HG03342 (cell line): ENCODE measurements around the gene CYFIP1.

ENCODE experiments used
- ATAC-seq: cut with Tn5 transposase; IDR thresholded peaks from one replicate; pipeline ENCODE4 v1.9.1; 2021; ENCODE audit warnings: mild to moderate bottlenecking, moderate library complexity; ENCODE audit not compliant: unreplicated experiment

Gene CYFIP1

DNA sequence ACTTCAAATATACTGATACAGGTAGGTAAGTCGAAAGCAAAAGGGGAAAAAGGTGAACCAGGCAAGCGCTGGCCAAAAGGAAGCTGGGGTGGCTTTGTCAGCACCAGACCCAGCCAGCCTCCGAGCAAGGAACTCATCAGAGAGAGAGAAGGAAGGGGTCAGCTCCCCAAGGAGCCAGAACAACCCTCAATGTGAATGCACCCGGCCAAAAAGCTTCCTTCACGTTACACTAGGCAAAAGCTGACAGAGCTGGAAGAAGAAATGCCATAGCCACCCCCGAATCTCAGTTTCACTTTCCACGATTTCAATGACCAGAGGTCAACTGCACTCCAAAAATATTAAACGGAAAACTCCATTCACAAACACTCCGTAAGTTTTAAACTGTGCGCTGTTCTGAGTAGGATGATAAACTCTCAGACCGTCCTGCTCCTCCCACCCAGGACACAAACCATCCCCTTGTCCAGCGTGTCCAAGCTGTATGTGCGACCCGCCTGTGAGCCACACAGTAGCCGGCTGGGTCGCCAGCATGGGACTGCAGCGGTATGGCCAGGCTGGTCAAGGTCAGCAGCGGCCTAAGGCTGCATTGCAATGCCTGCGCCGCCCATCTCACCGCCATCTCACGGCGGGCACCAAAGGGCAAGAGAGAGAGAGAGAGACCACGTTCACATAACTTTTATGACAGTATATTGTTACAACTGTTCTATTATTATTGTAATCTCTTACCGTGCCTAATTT is 29.7 kb downstream of the CYFIP1 start:
- no peak for ATAC-seq

DNA sequence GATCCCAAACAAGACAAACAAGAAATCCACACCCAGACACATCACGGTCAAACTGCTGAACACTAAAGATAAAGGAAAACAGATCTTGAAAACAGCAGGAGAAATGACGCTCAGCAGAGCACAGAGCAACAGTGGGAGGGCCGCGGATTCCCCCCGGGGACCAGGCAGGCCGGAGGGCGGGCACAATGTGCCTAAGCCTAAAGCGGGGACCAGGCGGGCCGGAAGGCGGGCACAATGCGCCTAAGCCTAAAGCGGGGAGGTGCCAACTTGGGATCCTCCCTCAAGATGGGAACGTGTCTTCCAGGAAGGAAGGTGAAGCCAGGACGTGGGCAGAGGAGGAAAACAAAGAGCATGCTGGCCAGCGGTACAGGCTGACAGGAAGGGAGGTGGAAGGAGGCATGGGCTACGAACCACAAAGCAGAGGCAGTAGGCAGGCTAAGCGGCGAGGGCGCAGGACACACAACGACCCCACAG is 31.1 kb downstream of the CYFIP1 start:
- ATAC-seq, result peak; percentile 89

DNA sequence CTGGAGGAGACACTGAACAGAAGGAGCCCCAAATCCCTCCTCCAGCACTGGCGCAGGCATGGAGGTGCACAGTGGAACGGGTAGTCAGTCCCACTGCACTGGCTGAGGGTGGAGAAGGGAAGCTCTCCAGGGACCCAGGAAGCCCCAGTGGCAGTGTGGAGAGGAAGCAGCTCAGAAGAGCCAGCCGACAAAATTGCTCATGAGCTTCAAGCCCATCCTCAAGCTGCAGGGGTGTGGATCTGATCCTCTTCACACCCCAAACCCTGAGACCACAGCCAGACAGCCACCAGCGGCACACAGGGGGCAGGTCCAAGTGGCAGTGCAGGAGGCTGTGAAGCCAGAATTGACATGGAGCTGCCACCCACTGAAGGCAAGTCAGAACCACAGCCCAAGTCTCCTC is 32.1 kb downstream of the CYFIP1 start:
- no peak for ATAC-seq

DNA sequence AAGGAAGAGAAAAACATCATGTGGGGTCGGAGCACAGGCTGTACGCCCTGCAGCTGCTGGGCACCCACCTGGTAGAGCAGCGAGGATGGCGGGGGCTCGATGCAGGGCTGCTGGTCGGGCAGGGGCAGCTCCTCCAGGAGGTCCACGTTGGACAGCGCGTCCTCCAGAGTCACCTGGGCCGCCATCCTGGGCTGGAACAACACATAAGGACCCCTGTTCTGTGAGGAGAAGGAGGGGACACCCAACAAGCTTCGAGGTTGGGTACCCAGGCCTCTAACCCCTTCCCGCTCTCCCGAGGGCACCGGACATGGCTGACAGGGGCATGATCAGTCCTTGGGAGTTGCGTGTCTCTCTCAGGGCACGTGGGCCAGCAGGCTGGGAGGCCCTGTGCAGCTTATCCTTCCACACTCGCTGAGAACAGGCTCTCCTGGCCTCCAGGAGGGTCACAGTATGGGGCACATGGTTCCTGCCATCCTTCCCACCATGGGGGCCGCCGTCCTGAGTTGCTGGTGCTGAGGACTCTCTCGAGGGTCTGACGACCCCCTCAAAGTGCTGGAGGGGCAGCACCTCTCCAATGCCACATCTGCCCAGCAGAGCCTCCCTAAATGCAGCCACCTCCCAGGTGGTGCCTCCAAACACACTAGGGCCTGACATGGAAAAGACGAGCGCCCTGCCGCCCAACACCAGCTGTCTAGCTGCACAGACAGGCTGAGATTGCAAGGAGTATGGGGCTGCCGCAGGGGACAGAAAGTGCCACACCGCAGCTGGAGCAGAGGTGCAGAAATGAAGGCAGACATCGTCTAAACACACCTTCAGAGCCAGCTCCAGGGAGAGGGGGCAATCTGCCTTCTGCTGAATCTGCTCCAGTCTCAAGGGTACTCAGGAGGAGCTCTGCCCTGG is 32.8 kb downstream of the CYFIP1 start:
- ATAC-seq, result no peak

DNA sequence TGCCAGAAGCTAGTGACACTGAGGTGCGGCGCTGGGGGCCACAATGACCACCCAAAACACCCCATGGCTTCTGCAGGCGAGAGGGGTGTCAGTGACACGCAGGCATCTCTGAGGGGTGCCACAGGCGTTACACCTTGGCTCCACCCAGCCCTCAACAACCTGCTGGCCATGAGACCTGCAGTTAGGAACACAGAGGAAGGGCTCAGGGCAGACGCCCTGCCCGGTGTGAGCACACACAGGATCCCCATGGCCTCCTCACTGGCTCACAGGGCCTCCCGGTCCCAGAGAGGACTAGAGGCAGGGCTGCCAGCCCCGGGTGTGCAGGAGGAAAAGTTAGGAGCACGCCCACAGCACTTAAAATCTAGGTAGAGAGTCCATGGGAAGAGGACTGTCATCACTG is 35.1 kb downstream of the CYFIP1 start:
- no peak for ATAC-seq

DNA sequence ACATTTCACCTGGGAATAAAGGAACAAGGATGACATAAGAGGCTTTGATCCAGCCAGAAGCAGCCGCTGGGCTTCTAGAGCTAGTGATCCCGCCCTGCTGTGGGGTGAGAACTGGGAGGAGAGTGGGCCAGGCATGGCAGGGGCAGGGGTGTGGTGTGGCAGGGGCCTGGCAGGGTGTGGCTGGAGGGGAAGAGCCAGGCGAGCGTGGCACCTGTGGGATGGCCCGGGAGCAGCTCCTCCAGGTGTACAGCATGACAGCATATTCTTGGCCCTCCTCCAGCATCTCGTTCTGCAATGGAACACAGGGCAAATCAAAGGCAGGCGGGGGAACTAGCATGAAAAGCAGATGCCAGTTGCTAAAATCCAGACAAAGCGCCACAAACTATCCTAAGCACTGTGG is 35.5 kb downstream of the CYFIP1 start:
- ATAC-seq, result no peak

DNA sequence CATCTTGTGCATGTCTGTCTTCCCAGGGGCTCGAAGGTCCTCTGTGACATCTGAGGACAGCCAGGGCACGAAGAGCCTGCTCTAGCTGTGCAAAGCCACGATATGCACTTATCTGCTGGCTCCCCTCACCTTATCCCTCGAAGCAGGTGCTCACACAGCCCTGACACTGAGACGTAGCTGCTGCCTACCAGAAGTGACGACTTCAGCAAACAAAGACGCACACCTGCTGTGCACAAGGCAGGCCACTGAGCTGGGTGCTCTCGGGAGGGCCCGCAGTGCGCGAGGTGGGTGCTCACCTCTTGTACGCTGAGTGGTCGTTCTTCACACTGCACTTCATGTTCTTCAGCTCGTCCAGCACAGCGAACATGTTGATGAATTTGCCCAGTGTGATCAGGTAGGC is 37.3 kb downstream of the CYFIP1 start:
- no peak for ATAC-seq

DNA sequence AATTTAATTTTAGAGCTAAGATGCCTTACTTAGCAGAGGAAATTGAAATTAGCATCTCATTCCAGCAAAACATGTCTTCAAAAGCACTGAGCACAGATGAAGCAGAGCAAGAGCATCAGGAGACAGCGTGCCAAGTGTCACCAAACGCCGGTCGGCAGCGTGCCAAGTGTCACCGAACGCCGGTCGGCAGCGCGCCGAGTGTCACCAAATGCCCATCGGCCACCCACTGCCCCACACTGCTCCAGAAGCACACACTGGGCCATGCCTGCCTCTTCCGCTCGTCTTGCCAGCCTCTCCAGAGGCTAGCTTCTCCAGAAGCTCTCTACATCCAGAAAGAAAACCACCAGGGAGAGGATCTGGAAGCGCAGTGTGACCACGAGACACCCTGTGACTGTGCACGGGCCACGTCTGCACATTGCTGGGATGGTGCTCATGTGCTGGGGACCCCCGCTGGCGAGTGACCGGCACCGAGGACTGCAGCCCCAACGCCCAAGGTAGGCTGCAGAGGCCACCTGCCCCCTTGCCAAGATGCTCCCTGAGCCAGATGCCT is 37.8 kb downstream of the CYFIP1 start:
- no peak for ATAC-seq

DNA sequence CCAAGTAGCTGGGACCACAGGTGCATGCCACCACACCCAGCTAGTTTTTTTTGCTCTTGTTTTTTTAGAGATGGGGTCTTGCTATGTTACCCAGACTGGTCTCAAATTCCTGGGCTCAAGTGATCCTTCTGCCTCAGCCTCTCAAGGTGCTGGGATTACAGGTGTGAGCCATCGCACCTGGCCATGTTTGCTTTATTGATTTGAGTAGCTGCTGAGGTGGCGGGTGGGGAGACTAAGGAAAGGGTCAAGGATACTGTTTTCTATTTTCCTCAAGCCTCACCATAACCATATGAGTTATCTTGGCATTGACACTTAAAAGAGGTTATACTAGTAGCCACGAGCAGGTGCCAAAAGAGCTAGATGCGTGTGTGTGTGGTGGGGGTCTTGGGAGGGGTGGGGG is 39.0 kb downstream of the CYFIP1 start:
- no peak for ATAC-seq

DNA sequence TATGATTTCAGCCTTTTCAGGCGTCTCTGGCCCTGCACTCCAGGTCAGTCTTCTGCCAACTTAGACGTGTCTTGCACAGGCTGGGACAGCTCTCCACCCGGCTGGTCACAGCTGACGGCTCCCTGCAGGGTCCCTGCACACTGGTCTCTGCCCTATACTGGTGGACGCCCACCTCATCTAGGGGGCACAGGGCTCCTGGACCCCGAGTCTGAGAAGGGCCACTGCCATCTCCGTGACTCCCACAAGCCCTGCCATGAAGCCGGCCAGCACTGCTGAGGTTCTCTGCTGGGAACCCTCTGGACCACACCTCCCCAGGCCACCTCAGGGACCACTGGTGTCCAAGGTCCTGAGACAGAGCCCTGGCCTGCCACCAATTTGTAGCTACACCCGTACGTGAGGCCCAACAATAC is 40.5 kb downstream of the CYFIP1 start:
- ATAC-seq, result no peak

DNA sequence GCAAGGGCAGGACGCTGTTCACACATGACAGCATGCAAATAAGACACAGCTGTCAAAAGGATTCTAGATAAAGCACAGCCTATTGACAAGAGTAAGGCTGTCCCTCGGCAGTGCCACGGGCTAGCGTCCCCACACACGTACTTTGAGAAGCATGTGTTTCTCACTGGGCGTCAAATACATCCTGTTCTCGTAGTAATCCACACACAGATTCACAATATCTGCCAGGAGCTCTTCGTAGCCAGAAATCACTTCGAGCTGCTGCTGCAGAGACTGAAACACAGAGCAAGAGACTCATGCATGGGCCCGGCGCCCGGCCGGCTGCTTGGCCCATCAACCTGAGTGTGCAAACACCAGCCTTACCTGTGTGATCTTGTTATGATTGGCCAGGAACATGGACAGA is 41.1 kb downstream of the CYFIP1 start:
- ATAC-seq, result no peak

DNA sequence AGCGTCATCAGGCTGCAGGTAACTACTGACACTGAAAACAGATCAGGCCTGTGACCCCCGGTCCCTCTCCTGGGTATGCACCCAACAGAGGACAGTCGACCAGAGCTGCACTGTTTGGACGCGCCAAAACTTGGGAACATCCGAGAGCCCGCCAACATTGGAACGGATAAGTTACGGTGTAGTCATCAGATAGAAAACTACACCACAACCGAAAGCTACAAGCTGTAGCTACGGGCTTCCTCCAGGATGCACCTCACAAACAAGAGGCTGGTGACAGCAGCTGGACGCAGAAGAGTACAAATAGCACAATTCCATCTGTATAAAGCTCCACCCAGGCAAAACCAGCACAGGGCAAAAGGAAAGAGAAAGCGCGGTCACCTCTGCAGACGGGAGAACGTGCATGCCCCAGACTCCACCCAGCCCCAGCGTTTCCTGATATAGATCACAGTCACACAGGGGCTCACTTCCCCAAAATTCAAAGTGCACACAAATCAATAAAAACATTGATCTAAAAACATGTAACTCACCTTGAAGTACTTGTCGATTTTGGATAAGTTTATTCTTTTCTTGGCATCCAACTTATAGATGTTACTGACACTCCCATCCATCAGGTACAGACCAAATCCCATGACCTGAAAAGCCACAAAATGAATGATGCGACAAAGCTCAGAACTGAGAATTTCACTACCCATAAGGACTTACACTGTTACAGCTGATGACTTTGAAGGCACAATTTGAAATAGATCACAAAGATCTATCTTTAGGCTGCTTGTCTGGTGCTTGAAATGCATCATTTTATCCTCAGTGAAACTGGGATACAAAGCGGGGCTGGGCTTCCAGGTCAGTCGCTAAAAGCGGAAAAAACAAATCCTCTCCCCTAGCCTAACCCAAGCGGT is 43.3 kb downstream of the CYFIP1 start:
- peak; percentile 81 for ATAC-seq

DNA sequence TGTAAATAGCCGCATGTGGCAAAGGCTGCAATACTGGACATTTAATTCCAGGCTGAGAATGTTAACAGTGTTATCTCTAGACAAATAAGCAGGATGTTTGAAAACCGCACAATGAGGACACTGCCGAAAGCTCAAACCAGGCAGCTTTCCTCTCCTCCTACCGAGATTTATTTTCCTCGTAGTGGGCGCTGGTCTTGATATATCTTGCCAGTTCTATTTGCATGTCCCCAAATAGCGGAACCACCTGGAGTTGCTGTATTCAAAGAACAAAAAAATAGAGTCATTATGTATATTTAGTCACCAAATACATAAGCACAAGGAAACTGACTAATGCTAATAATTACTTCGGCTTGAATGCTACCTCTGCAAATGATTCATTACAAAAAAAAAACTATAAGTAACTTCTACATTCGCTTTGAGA is 46.5 kb downstream of the CYFIP1 start:
- ATAC-seq, result no peak

DNA sequence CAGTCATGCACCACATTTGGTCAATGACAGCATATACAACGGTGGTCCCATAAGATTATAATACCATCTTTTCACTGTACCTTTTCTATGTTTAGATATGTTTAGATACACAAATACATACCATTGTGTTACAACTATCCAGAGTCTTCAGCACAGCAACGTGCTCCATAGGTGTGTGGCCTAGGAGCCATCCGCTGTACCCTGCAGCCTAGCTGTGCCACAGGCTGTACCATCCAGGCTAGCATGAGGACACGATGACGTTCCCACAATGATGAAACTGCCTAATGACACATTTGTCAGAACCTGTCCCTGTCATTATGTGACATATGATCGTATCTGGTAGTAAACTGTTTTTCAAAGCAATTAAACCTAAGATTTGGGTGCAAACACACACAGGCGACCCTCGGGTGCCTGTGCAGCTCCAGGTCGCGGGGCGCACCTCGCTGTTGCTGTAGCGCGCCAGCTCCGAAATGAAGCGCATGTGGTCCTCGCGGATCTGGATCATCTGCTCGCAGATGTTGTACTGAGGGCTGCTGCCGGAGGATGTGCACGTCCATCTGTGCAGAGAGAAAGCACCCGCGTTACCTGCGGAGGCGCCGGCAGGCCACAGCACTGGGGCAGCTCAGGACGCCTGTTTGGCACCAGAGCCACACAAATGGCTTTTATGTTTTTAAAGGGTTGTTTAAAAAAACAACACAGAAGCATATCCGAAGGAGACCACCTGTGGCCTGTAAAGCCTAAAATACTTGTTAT is 48.2 kb downstream of the CYFIP1 start:
- no peak for ATAC-seq

DNA sequence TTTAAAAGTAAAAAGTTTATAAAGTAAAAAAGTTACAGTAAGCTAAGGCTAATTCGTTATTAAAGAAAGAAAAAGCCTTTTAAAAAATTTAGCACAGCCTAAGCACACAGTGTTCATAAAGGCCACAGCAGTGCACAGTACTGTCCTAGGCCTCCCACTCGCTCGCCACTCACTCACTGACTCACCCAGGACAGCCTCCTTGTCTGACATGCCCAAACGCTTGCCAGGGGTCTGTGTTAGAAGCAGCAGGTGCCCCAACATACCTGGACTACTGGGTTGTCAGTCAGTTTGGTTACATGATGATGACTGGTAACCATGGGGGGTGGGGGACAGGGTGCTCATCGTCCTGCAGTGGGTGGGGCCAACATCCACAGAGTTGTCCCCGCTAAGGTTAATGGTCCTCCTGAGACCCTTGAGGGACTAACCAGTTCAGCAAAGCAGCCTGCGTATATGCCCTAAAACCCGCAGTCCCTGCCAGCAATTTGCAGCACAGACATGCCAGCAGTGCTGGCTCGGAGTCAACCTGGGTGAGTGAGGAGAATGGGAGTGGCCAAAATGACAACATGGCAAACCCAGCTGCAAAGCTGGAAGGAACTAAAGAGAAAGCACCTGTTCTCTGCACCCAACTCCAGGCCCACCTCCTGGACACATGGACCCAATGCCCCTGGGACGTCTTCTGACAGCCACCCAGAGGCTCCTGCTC is 49.2 kb downstream of the CYFIP1 start:
- ATAC-seq, result no peak

DNA sequence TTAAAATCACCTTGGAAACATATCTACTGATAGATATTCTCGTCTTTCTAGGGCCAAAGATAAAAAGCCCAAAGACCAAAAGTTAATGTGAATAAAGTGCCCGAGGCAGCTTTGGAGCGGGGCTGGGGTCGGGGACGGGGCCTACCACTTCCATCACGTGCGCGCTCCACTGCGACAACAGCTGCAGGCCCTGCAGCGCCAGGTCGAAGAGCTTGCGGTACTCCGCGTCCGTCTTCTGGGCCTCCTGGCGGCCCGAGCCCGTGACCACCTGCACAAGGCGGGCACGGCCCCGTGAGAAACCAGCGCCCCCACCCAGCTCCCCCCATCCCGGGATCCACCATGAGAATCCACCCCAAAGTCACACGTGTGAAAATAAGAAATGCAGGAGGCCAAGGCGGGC is 52.4 kb downstream of the CYFIP1 start:
- ATAC-seq, result no peak

DNA sequence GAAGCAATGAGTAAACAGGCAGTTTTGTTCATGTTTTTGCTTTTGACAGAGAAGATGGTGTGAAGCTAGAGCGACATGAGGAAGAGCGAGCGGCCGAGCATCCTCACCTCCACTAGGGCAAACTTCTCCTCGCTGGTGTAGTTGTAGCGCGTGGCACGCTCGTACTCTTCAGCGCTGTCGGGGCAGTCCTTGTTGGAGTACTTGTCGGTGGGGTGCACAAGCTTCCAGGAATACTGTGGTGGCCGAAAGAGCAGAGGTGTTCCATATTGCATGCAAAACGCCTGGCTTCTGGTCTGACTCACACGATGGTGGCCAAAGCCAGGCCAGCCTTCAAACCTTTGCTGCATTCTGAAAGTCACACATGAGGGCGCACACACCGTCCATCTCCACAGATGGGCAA is 54.3 kb downstream of the CYFIP1 start:
- no peak for ATAC-seq

DNA sequence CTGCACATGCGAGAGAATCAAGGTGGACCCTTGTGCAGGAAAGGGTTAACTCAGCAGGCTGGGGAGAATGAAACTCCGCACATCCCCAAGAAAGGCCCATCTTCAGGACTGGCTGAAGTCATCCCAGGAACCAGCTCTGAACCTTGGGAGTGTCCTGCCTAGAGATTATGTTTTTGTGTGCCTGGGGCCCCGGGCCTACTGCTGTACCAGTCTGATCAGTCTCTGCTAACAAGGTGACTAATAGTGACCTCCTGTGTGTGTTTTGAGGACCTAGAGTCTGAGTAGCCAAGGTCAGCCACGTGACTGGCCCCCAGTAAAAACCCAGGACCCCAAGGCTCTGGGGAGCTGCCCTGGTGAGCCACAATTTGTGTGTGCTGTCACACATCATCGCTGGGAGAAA is 58.2 kb downstream of the CYFIP1 start:
- no peak for ATAC-seq

DNA sequence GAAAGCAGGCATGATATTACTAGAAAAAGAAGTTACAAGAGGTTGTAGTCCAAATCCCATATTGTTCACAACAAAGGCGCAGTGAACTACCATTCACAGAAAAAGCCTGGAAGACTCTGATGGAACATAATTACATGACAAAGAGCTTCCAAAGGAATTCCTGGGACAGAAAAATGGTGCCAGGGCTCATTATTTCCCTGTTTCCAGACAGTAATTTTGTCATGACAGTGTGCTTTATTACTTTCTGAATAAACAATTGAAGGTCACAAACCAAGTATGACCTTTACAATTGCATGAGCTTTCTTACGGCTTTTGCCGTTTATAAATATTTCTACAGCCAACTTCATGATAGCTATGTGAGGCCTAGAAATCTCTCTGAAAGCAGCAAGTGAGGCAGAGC is 61.0 kb downstream of the CYFIP1 start:
- ATAC-seq, result no peak
